Naive B cell (primary cell): ENCODE measurements around the gene ISM1. TPM values are rescaled to one million over a fixed set of nuclear protein-coding genes. Genes with fewer than 3 reads are reported as not detected.

ENCODE experiments used
- ATAC-seq, 2 donors: fragments of 150-1000 bp; cut with Tn5 transposase; 2 replicates each; pipeline ENCODE4 v1.10.0; 2021; ENCODE audit warnings: low read depth in 2 of 2, mild to moderate bottlenecking in 2 of 2, moderate library complexity in 2 of 2
- DNase-seq: peaks from one replicate; pipeline ENCODE4 v3.0.0; 2022
- H3K27ac Mint-ChIP-seq, 6 donors: one replicate each; pipeline ENCODE4 v1.8.0; 2020 to 2022; ENCODE audit warnings: mild to moderate bottlenecking in 6 of 6, mixed read lengths in 6 of 6, moderate library complexity in 5 of 6, inconsistent platforms in 2 of 6
- H3K27me3 Mint-ChIP-seq, 3 donors: one replicate each; pipeline ENCODE4 v1.8.0; 2021 to 2022; ENCODE audit warnings: mixed read lengths in 3 of 3, mild to moderate bottlenecking in 1 of 3
- H3K36me3 Mint-ChIP-seq, 2 donors: one replicate each; pipeline ENCODE4 v1.8.0; 2020 to 2022; ENCODE audit warnings: mixed read lengths in 2 of 2, inconsistent platforms in 1 of 2, mild to moderate bottlenecking in 1 of 2
- H3K4me1 Mint-ChIP-seq, 3 donors: one replicate each; pipeline ENCODE4 v1.8.0; 2020 to 2022; ENCODE audit warnings: mixed read lengths in 3 of 3, inconsistent platforms in 1 of 3, mild to moderate bottlenecking in 1 of 3, moderate library complexity in 1 of 3
- H3K4me3 Mint-ChIP-seq, 8 donors: one replicate each; pipeline ENCODE4 v1.8.0; 2020 to 2022; ENCODE audit warnings: mild to moderate bottlenecking in 8 of 8, mixed read lengths in 8 of 8, moderate library complexity in 8 of 8, inconsistent platforms in 2 of 8
- H3K9me3 Mint-ChIP-seq, 7 donors: one replicate each; pipeline ENCODE4 v1.8.0; 2020 to 2022; ENCODE audit warnings: mixed read lengths in 7 of 7, mild to moderate bottlenecking in 5 of 7, inconsistent platforms in 2 of 7, moderate library complexity in 1 of 7
- polyA plus RNA-seq, 6 donors: library from polyadenylated mRNA; unstranded; fragments of 300-500 nt; fragmentation: Illumina TruSeq; gene quantifications; one replicate each; pipeline ENCODE4 v1.2.3, GENCODE V29; 2021; ENCODE audit warnings: low read depth in 6 of 6

Gene ISM1
- polyA plus RNA-seq, 6 donors from 2014 or later, result not detected

- H3K9me3 Mint-ChIP-seq, result peaks cover 0 to 18% (median 3%) of the 10 kb centered on the region in 7 donors
- ATAC-seq (no peak), DNase-seq (no peak)
- no peak overlapping the region for H3K27ac Mint-ChIP-seq
- H3K27me3 Mint-ChIP-seq, result peaks cover 10 to 29% (median 16%) of the 10 kb centered on the region in 3 donors
- H3K36me3 Mint-ChIP-seq, result no peaks in the 10 kb centered on the region
- H3K4me3 Mint-ChIP-seq, result no peak overlapping the region
- H3K4me1 Mint-ChIP-seq, result no peaks in the 10 kb centered on the region
Observed at GRCh38 chr20:13325796-13326340, 104.8 kb downstream of the ISM1 start.

DNA sequence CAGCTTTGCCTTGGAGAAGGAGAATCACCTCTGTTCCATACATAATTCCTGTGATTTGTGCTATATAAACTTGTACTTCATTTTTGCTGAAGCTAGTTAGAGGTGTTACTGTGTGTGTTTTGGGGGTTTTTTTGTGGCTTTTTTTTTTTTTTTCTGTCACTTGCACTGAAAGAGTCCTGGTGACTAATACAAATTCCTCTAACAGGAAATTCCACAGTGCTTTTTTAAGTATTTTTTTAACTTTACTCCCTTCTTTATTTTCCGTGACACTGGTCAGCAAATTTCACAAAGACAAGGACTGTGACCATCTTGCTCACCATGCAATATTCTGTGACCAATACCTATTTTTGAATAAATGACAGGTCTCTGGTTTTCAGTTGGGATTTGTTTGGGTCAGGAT, 110.5 kb downstream of the ISM1 start:
- H3K36me3 Mint-ChIP-seq, result no peaks in the 10 kb centered on the region
- H3K9me3 Mint-ChIP-seq, result peaks cover 0 to 18% (median 3%) of the 10 kb centered on the region in 7 donors
- peaks cover 0 to 21% (median 0%) of the 10 kb centered on the region in 3 donors for H3K27me3 Mint-ChIP-seq
- no peak overlapping the region for H3K4me3 Mint-ChIP-seq
- no peak overlapping the region for H3K27ac Mint-ChIP-seq
- H3K4me1 Mint-ChIP-seq, result no peaks in the 10 kb centered on the region
- ATAC-seq (no peak), DNase-seq (no peak)

GRCh38 chr20:13333036-13333435, 112.0 kb downstream of the ISM1 start:
- no peaks in the 10 kb centered on the region for H3K36me3 Mint-ChIP-seq
- no peak overlapping the region for H3K4me3 Mint-ChIP-seq
- peaks cover 0 to 15% (median 0%) of the 10 kb centered on the region in 3 donors for H3K27me3 Mint-ChIP-seq
- DNase-seq (no peak), ATAC-seq (no peak)
- peaks cover 0 to 5% (median 2%) of the 10 kb centered on the region in 7 donors for H3K9me3 Mint-ChIP-seq
- no peak overlapping the region for H3K27ac Mint-ChIP-seq
- no peaks in the 10 kb centered on the region for H3K4me1 Mint-ChIP-seq

GRCh38 chr20:13333793-13334192, 112.7 kb downstream of the ISM1 start:
- peaks cover 0 to 3% (median 0%) of the 10 kb centered on the region in 7 donors for H3K9me3 Mint-ChIP-seq
- no peaks in the 10 kb centered on the region for H3K4me1 Mint-ChIP-seq
- peak overlapping the region in 1 of 8 donors; percentile 6 for H3K4me3 Mint-ChIP-seq
- H3K27me3 Mint-ChIP-seq, result peaks cover 0 to 12% (median 0%) of the 10 kb centered on the region in 3 donors
- H3K36me3 Mint-ChIP-seq, result no peaks in the 10 kb centered on the region
- ATAC-seq (no peak), DNase-seq (no peak)
- H3K27ac Mint-ChIP-seq, result no peak overlapping the region

GRCh38 chr20:13336308-13337089, 115.4 kb downstream of the ISM1 start:
- Mint-ChIP-seq H3K27me3 (peaks cover 0 to 5% (median 0%) of the 10 kb centered on the region in 3 donors), H3K4me1 (no peaks in the 10 kb centered on the region), H3K36me3 (no peaks in the 10 kb centered on the region), H3K27ac (no peak overlapping the region), H3K9me3 (peaks cover 0 to 3% (median 0%) of the 10 kb centered on the region in 7 donors), H3K4me3 (no peak overlapping the region)
- DNase-seq (no peak), ATAC-seq (no peak)

- Mint-ChIP-seq H3K27me3 (peaks cover 0 to 5% (median 0%) of the 10 kb centered on the region in 3 donors), H3K4me1 (no peaks in the 10 kb centered on the region), H3K27ac (no peak overlapping the region), H3K9me3 (peaks cover 0 to 3% (median 0%) of the 10 kb centered on the region in 7 donors), H3K36me3 (no peaks in the 10 kb centered on the region), H3K4me3 (no peak overlapping the region)
- DNase-seq (no peak), ATAC-seq (no peak)
Observed at GRCh38 chr20:13337090-13337784, 116.2 kb downstream of the ISM1 start.

DNA sequence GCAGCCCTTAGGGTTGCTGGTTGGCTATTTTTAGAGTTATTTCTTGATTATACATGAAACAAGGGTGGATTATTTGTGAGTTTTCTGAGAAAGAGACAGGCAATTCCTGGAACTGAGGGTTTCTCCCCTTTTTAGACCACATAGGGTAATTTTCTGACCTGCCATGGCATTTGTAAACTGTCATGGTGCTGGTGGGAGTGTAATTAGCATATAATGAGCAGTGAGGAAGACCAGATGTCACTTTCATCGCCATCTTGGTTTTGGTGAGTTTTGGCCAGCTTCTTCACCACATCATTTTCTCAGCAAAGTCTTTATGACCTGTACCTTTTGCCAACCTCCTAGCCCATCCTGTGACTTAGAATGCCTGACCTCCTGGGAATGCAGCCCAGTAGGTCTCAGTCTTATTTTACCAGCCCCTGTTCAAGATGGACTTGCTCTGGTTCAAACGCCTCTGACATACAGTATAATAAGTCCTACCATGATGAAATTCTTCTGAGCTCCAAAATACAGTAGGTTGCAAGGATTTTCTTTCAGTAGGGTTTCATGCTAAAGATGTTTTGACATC, 117.1 kb downstream of the ISM1 start:
- Mint-ChIP-seq H3K4me1 (no peaks in the 10 kb centered on the region), H3K27me3 (peaks cover 0 to under 1% (median 0%) of the 10 kb centered on the region in 3 donors), H3K27ac (no peak overlapping the region), H3K36me3 (no peaks in the 10 kb centered on the region), H3K9me3 (peaks cover 0 to 3% (median 0%) of the 10 kb centered on the region in 7 donors), H3K4me3 (no peak overlapping the region)
- DNase-seq, result no peak
- no peak for ATAC-seq

DNA sequence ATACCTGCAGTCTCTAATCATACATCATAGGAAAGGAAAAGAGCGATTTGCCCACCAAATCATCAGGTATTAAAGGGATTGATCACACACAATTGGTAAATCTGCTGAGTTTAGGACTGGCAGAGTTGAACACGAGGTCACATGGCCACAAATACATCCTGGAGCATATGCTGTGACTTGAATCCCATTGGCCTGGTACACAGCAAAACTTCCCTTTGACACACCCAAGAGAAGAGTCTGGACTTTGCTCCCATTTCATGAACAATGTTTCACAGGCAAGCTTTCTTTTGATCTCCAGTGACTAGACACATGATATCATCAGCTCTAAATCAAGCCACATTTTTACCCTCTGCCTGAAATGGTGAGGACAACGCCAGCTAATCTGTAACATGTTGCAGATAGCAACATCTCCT, 117.9 kb downstream of the ISM1 start:
- Mint-ChIP-seq H3K36me3 (no peaks in the 10 kb centered on the region), H3K4me1 (no peaks in the 10 kb centered on the region), H3K4me3 (no peak overlapping the region), H3K27ac (no peak overlapping the region), H3K27me3 (peaks cover 0 to 5% (median 4%) of the 10 kb centered on the region in 3 donors), H3K9me3 (peaks cover 0 to 4% (median 0%) of the 10 kb centered on the region in 7 donors)
- ATAC-seq (no peak), DNase-seq (no peak)

DNA sequence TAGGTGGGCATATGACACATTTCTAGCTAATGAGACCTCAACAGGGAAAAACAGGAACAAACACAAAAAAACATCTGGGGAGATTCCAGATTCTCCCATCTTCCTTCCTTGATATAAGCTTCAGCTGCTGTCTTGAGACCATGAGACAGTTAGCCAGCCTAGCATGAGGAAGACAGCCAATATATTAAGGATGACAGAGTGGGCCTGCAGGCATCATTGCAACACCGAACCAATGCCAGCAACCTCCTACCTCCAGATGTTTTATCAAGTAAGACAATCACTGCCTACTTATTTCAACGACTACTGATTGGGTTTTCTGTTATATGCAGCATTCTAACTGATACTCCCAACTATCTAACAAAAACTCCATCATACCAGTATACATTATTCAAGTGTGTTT, 119.0 kb downstream of the ISM1 start:
- no peak overlapping the region for H3K4me3 Mint-ChIP-seq
- H3K27me3 Mint-ChIP-seq, result peaks cover 0 to 8% (median 8%) of the 10 kb centered on the region in 3 donors
- no peak overlapping the region for H3K27ac Mint-ChIP-seq
- no peaks in the 10 kb centered on the region for H3K36me3 Mint-ChIP-seq
- peaks cover 0 to 6% (median 0%) of the 10 kb centered on the region in 7 donors for H3K9me3 Mint-ChIP-seq
- no peak for DNase-seq
- H3K4me1 Mint-ChIP-seq, result no peaks in the 10 kb centered on the region
- ATAC-seq, result no peak

DNA sequence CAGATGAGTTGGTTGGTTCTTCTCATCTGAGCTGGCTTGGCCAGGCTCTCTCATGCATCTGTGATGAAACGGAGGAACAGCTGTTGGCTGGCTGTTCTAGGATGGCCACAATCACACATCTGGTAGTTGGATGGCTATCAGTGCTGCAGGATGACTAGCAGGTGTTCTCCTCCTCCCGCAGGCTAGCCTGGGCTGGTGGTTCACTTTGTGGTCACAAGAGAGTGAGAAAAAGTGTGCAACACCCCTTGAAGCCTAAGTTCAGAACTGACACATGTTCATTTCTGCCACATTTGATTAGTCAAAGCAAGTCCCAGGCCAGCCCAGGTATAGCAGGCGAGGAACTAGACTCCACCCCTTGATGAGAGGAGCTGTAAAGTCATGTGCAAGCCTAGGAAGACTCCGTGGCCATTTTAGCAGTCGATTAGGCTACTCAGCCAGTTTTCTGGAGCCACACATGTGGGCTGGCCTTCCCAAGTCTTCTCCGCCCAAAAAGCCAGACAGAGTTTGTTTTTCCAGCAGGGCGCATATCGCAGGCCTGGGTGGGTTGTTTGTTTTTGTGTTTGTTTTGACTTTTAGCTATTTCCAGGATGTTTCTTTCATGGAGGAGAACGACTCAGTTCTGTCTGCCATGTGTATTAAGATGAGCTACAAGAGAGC, 120.8 kb downstream of the ISM1 start:
- H3K27me3 Mint-ChIP-seq, result peaks cover 0 to 8% (median 8%) of the 10 kb centered on the region in 3 donors
- no peak overlapping the region for H3K4me3 Mint-ChIP-seq
- H3K27ac Mint-ChIP-seq, result no peak overlapping the region
- no peaks in the 10 kb centered on the region for H3K36me3 Mint-ChIP-seq
- DNase-seq, result no peak
- H3K9me3 Mint-ChIP-seq, result peaks cover 0 to 6% (median 0%) of the 10 kb centered on the region in 7 donors
- no peaks in the 10 kb centered on the region for H3K4me1 Mint-ChIP-seq
- no peak for ATAC-seq

GRCh38 chr20:13342469-13343242, 121.6 kb downstream of the ISM1 start:
- H3K36me3 Mint-ChIP-seq, result no peaks in the 10 kb centered on the region
- no peak overlapping the region for H3K27ac Mint-ChIP-seq
- peaks cover 0 to 6% (median 0%) of the 10 kb centered on the region in 7 donors for H3K9me3 Mint-ChIP-seq
- H3K27me3 Mint-ChIP-seq, result peaks cover 0 to 8% (median 8%) of the 10 kb centered on the region in 3 donors
- DNase-seq (no peak), ATAC-seq (no peak)
- H3K4me3 Mint-ChIP-seq, result no peak overlapping the region
- H3K4me1 Mint-ChIP-seq, result no peaks in the 10 kb centered on the region

DNA sequence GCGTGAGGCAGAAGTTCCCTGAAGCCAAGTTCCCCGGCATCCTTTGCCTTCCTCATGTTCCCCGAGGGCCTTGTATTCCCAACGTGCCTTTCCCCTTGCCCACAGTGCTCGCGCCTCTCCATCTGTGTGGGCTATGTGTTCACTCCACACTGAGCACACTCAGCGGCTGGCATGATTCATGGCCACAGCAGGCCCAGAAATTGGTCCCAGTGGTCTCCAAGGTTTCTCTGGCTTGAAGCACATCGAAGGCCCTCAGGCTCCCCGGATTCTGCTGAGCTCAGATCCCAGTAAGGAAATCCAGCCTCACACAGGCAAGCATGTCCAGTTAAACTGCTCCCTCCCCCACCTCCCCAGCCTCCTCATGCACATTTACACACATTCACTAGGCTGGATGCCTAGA, 123.6 kb downstream of the ISM1 start:
- ATAC-seq, result no peak
- H3K27ac Mint-ChIP-seq, result no peak overlapping the region
- no peaks in the 10 kb centered on the region for H3K36me3 Mint-ChIP-seq

More for the DNA sequence above, 123.6 kb downstream of the ISM1 start:
- Mint-ChIP-seq H3K27me3 (peaks cover 0 to 8% (median 8%) of the 10 kb centered on the region in 3 donors), H3K4me3 (no peak overlapping the region), H3K9me3 (peaks cover 0 to 6% (median 0%) of the 10 kb centered on the region in 7 donors), H3K4me1 (no peaks in the 10 kb centered on the region)
- DNase-seq, result no peak
